GM12892 (cell line): ENCODE measurements around the gene PLA2G3.
"Not testable (repeated sequence)": the region's sequence is repeated elsewhere in the genome, so short reads cannot be mapped to it uniquely, and the experiment has no call there.

ENCODE experiments used
- POLR2A ChIP-seq: IDR thresholded peaks from 2 replicates; pipeline ENCODE4 v1.6.1; 2011; ENCODE audit warnings: low read depth, low read length, control low read depth
- POLR2AphosphoS5 ChIP-seq: IDR thresholded peaks from 2 replicates; pipeline ENCODE4 v1.6.1; 2011; ENCODE audit warnings: low read depth, low read length, control low read depth
- TAF1 ChIP-seq: IDR thresholded peaks from 2 replicates; pipeline ENCODE4 v1.6.1; 2011; ENCODE audit warnings: low read depth, mild to moderate bottlenecking, control low read depth, low read length, borderline replicate concordance

DNA sequence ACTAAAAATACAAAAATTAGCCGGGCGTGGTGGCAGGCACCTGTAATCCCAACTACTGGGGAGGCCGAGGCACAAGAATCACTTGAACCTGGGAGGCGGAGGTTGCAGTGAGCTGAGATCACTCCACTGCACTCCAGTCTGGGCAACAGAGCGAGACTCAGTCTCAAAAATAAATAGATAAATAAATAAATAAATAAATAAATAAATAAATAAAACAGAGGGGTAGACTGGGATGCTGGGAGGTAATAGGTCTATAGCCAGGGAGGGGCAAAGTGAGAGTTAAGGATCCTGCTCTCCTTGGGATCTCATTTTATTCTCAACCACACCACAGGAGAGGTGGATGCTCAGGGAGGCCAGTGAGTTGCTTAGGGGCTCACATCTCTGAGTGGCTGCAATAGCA, 42.8 kb downstream of the PLA2G3 start:
- TF ChIP-seq POLR2A, POLR2AphosphoS5, TAF1: not testable (repeated sequence)
